Stimulated activated CD8-positive, alpha-beta memory T cell treated with anti-CD3 and anti-CD28 coated beads, Interleukin-12 subunit alpha, Interleukin-12 subunit beta, amount 100 ng/mL, for 1 hour (primary cell): ENCODE results near the gene RAB40C.

Source experiments
- DNase-seq: peaks from one replicate; pipeline ENCODE4 v3.0.0-alpha.2; 2020; ENCODE audit warnings: low read depth

The RAB40C gene

GRCh38 chr16:670485-671352 is 80.9 kb downstream of the RAB40C start:
- no peak for DNase-seq

GRCh38 chr16:671353-672131 is 81.7 kb downstream of the RAB40C start:
- no peak for DNase-seq

- DNase-seq: no peak
Observed at GRCh38 chr16:672371-672770, 82.5 kb downstream of the RAB40C start.

GRCh38 chr16:672851-673250 is 83.0 kb downstream of the RAB40C start:
- no peak for DNase-seq

GRCh38 chr16:673399-673991 is 83.6 kb downstream of the RAB40C start:
- no peak for DNase-seq

GRCh38 chr16:674214-674881 is 84.5 kb downstream of the RAB40C start:
- DNase-seq: no peak

- DNase-seq: no peak
Observed at GRCh38 chr16:674968-675883, 85.4 kb downstream of the RAB40C start, which contains the start of gene RHBDL1. Gene RHBDL1 (plus strand): TSS chr16:675671. CDS start chr16:675791, 120 bp downstream.

- no peak for DNase-seq
Observed at GRCh38 chr16:675884-676564, 86.2 kb downstream of the RAB40C start.

- no peak for DNase-seq
Observed at GRCh38 chr16:676565-676902, 86.7 kb downstream of the RAB40C start.

- no peak for DNase-seq
Observed at GRCh38 chr16:676913-677312, 87.0 kb downstream of the RAB40C start.

GRCh38 chr16:677316-678190 is 87.7 kb downstream of the RAB40C start:
- DNase-seq: no peak

- DNase-seq: no peak
Observed at GRCh38 chr16:678209-678857, 88.5 kb downstream of the RAB40C start.
